CD4-positive, alpha-beta T cell treated with Interferon alpha-2 for 1 hour (primary cell): ENCODE results near the gene SCAMP3.
"Not testable (repeated sequence)": the region's sequence is repeated elsewhere in the genome, so short reads cannot be mapped to it uniquely, and the experiment has no call there.

Experiments used
- DNase-seq, 2 donors: peaks; one replicate each; pipeline ENCODE4 v3.0.0-alpha.2; 2020 to 2022

Gene SCAMP3

DNA sequence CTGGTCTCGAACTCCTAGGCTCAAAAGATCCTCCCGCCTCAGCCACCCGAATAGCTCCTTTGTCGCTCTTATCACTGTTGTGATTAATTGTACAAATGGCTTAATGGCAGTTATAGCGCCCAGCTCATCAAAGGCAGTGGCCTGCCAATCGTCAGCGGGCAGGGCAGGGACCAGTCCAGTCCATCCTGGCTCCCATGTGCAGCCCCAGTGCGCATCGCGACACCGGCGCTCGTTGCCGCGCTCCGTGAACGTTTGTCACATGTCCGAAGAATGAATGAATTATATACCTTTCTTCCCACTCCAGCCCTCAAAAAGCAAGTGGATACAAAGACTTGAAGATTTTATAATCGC, 35.3 kb downstream of the SCAMP3 start:
- no peak for DNase-seq

DNA sequence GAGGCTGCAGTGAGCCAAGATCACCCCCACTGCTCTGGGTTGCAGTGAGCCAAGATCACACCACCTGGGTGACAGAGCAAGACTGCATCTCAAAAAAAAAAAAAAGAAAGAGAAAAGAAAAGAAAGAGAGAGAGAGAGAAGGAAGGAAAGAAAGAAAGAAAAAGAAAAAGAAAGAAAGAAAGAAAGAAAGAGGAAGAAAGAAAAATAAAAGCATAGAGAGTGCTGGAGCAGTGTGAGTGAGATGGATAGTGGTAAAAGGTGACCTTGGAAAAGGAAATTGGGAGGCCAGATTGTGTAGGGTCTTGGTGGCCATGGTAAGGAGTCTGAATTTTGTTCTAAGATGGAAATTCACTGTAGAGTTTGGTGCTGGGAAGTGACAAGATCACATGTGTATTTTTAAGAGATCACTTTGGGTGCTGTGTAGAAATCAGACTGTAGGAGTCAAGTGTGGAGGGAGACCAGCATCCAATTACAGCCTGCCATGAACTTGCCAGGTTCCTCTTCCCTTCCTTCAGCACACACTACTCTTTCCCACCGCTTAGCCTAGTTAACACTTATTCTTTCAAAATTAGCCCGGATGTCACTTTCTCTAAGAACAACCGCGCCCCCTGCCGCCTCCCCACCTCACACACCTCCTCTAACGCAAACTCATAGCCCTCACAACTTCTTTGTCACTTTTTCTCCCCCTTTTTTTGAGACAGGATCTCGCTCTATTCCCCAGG, 35.8 kb downstream of the SCAMP3 start:
- peak; percentile 84 to 88 for DNase-seq

DNA sequence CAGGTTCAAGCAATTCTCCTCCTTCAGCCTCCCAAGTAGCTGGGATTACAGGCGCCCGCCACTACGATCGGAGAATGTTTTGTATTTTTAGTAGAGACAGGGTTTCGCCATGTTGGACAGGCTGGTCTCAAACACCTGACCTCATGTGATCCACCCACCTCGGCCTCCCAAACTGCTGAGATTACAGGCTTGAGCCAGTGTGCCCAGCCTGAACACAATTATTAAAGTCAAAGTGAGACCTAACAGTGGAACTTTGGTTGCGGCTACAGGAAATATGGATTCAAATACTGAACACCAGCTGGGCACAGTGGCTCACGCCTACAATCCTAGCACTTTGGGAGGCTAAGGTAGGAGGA, 36.8 kb downstream of the SCAMP3 start:
- DNase-seq = not testable (repeated sequence)

DNA sequence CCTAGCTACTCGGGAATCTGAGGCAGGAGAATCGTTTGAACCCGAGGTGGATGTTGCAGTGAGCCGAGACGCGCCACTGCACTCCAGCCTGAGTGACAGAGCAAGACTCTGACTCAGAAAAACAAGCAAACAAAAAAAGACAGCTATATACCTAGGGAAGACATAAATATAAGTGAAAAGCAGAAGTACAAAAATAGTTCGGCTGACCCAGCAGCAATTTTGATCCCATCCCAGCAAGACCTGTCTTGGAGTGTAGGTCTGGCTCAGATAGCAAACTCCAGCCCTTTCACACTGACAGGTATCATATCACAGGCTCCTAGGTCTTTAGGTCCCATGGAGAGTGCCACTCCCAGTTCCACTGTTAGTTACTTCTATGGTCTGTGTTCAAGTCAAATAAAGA, 39.1 kb downstream of the SCAMP3 start:
- no peak for DNase-seq

DNA sequence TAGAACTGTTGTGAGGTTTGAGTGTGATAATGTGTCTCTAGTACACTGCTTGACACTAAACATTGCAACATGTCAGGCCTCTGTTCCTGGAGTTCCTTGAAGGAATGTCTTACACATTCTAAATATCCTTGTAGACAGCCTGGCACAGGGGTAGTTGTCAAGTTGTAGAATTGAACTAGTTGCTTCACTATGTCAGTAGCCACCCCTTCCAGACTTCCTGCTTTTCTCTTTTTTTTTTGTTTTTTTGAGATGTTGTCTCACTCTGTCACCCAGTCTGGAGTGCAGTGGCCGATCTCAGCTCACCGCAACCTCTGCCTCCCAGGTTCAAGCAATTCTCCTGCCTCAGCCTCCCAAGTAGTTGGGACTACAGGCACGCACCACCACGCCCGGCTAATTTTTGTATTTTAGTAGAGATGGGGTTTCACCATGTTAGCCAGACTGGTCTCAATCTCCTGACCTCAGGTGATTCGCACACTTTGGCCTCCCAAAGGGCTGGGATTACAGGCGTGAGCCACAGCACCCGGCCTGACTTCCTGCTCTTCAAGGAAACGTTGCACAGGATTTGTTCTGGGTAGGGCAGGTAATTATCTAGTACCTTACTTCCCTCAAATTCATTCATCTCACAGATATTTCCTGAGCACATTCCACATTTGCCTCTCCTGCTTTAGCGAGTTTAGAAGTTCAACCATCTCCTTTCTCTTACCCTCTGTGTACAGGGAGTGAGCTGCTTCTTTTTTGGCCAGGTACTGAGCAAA, 41.8 kb downstream of the SCAMP3 start:
- DNase-seq = not testable (repeated sequence)

DNA sequence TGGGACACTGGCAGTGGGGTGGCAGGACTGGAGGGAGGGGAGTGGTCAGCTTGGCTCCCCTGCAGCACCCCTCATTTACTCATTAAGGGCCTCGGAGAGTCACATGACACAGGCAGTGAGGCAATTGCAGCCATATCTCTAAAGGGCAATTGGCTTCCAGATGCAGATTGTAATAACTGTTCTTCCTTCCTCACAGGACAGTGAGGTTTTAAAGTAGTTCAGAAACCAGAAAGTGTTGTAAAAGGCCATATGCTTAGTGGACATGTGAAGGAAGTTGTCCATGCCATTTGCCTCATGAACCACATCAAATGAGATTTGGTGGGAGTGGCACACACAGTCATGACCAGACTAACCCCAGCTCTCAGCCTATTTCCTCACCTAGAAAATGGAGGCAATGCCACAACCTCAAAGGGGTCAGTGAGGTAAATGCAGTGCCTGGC, 42.5 kb downstream of the SCAMP3 start:
- DNase-seq = peak; percentile 35 to 47

DNA sequence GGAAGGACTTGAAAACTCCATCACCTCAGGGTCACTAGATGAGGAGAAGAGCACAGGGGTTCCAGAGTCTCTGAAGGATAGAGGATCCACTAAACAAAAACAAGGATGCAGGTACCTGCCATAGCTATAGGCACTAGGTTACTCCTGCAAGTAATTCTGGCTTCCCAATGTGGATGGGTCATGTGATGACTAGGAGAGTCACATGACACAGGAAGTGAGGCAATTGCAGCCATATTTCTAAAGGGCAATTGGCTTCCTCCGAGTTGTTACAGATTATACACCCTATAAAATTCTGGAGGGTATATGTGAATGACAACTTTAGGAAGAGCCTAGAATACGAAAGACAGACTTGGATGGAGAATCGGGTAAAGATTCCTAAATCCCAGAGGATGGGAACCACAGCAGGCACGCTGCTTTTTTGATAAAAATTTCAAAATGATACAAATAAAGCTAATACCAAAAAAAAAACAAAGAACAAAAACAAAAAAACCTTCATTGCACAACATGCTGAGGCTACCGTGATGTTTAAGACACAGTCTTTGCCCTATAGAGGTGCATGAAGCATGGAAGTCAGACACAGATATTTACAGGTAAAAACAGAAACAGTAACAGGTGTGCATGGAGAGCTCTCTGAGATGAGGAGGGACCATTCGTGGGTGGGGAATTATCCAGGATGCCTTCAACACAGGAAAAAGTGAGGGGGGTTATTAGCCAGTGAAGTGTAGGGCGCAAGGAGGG, 43.1 kb downstream of the SCAMP3 start:
- DNase-seq = peak; percentile 43 to 52

DNA sequence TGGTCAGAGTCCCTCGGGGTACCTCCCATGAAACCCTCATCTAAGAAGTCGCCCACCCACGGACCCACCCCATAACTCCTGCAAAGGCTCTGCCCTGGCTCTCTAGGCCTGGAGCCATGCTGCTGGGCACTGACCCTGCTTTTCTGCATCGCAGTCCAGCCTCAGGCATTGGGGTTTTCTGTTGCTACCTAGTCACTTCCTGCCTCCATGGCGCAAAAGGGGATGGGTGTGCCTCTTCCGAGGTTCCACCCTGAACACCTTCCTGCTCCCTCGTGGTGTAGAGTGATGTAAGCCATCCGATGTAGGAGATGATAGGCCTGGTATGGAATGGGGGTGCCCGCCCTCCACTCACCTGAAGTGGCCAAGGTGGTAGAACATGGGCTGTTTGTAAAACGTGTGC, 47.5 kb downstream of the SCAMP3 start:
- DNase-seq = peak in 1 of 2 donors; percentile 45

DNA sequence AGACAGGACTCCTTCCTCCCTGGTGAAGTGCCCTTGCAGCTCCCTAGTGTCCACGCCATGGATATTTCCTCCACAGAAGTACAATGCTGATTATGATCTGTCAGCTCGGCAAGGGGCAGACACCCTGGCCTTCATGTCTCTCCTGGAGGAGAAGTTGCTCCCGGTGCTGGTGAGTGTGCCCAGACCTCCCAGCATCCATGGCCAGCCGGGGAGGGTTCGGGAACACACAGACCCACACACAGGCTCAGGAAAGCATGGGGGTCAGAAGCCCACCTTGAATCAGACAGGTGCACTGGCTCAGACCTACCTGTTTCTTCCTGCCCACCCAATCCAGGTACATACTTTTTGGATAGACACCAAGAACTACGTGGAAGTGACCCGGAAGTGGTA, 50.1 kb downstream of the SCAMP3 start:
- DNase-seq = not testable (repeated sequence)

DNA sequence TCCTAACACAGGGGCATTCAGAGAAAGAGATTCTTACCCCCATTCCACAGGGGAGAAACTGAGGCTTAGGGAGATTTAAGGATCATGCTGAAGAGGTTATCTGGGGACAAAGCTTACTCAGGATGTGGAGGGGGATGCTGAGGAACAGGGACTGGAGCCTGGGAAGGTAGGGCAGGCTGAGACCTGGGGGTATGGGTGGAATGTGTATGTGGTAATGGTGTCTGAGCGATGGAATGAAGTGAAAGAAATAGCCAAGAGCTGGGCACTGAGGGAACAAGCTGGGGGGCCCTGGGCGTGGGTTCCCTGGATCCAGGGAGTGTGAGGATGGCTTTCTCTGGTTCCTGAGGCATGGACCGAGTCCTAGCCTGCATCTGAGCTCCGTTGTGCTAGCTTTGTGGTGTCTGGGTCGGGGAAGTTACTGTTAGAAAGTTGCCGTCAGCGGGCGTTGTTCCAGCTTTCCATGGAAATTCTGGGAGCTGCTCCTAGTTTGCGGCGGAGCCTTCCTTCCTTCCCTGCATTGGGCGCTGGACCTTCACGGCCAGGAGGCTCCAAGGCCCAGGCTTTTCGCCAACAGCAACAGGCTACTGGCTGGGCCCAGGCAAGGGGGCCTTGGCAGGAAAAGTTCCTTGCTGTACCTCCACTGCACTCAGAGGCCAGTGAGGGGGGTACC, 50.6 kb downstream of the SCAMP3 start:
- DNase-seq = not testable (repeated sequence)

DNA sequence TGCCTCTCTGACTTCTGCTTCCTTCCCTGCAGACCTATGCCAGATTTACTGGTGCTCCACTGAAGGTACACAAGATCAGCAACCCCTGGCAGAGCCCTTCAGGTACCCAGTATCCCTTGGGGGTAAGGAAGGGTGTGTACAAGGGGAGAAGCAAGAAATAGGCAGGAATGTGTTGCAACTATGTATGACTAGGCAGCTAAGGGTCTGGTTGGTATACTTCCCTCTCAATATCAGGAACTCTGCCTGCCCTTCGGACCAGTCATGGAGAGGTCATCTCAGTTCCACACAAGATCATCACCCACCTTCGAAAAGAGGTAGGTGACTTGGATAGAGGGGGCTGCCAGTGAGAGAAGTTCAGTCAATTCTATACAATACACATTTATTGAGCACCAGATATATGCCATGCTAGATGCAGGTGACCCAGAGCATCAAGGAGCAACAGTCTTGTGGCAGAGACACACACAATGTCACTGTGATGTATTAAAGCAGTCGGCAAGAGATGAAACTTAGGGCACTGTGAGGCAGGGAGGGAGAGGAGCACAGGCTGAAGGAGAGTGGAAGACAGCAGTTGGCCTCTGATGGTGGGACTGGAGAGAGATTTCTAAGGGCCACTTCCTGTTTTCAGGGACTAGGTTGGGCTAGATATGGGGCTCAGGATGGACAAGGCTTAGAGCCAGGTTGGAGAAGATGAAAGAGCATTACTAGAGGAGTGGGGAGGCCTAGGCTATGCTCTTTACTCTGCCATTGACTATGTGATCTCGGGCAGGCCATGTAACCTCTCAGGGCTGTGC, 51.7 kb downstream of the SCAMP3 start:
- peak in 1 of 2 donors; percentile 36 for DNase-seq

DNA sequence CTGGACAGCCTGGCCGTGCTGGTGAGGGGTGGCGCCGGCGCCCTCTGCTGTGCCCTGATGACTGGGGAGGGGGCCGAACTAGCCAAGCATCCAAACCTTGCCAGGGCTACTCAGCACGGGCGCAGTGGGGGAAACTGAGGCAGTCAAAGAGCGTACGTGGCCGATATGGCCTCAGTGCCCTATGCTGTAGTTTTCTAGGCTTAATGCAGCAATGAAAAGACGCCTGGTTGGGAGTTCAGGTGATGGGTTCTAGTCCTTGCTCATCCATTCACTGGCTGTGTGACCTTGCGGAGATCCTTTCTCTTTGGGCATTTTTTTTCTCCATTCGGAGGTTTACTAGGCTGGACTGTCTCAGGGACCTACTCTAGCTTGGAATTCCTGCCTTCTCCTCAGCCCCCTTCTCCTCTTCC, 52.8 kb downstream of the SCAMP3 start:
- no peak for DNase-seq

DNA sequence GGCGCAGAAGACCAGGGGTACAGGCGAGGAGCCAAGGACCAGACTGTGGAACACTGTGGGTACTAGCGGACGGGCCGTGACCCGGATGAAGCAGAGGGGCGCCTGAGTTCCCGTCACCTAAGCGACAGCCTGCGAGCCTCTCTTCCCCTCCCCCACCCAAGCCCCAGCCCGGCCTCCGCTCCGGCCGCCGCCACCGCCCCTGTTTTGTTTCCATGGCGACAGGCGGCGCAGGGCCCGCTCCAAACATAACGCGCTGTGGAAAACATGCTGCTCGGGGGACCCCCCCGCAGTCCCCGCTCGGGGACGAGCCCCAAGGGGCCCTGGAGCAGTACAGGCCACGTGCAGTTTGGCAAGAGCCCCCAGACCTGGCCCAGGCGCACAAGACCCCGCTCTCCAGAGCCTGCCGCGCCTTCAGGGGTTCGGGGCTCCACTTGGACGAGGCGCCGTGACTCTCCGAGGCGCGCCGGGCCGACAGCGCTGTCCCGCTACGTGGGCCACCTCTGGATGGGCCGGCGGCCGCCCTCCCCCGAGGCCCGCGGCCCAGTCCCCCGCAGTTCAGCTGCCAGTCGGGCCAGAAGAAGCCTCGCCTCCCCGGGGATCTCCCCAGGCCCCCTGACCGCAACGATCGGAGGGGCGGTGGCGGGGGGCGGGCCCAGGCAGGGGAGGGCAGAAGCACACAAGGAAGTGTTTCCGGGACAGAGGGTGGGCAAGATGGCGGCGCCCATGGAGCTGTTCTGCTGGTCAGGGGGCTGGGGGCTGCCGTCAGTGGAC, 53.4 kb downstream of the SCAMP3 start, which contains the start of gene MTX1:
TSS of gene MTX1 (plus strand) at position 155 of the 771 bp plus-strand sequence. CDS start at position 265, 110 bp downstream.
- DNase-seq = peak; percentile 95

DNA sequence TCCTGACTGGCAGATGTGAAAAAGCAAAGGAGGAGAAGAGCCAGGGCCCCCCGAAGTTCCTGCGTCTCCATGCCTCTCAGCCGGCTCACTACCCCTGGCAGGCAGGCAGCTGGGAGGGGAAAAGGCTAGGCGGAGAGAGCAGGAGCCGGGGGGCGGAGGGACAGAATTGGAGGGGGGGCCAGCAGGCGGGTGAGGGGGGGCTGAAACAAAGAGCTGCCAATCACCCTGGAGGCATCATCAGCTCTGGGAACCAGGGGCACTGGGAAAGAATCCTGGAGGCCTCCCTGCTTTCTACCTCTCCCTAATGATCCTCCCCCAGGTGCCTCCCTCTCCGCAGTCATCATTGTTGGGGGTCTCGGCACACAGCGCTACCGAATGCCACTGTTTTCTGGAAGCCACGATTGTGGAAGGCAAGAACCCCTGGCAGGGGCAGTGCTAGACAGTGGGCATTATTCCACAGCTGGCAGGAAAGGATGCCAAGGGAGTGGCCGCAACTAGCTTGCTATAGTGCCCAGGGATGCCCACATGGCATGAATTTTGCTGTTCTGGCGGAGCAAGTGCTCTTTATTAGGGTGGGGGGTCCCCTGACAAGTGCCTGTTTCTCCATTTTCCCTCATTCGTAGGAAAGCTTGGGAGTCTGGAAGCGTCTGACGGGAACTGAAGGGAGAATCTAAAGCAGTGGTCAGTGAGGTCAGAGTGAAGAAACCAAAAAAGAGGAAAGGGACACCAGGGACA, 54.2 kb downstream of the SCAMP3 start, which contains the start of gene THBS3:
TSS of gene THBS3 (minus strand) at position 92 of the 735 bp plus-strand sequence. CDS start at position 71, 21 bp downstream.
- no peak for DNase-seq

DNA sequence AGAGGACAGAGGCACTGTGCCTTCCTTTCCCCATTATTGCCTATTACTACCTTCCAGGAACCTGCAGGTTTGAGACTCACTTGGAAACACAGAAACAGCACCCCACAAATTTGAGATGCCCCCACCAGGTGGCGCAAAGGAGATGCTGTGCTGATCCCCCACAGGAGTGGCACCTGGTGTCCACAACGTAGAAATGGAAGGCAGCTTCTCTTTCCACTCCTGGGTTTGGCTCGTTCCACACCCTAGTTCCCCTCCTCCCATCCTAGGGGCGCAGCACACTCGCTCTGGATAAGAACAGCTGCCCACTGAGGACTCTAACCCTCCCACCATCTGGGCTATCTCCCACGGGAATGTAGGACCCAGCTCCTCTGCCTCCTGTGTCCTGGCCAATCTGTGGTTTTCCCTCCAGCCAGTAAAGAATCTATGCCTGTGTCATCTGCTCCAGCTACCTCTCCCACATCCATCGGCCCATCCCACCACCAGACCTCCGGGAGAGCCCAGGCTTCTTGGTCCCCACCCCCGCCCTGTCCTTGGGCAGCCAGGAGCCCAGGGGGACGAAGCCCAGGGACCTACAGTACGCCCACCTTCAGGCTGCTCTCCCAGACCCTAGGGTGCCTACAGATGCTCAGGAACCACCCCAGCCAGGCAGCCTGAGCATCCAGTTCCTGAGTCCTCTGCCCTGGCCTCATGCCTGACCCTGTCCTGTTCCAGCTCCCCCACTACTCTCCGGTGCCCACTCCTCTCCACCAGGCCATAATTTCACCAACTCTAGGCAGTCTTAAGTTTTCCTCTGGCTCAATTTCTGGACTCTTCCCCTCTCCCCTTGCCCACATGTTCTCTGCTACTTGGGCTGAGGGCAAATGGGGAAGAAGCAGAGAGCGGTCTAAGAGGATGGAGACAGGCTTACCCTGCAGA, 55.0 kb downstream of the SCAMP3 start:
- DNase-seq = peak; percentile 90 to 94
